Uterus (tissue), 2 donors: ENCODE measurements around the gene RPL7L1.

Source experiments
- POLR2A ChIP-seq, 2 donors: fragments of 450-650 bp; IDR thresholded peaks; one replicate each; pipeline ENCODE4 v1.6.1; 2016; ENCODE audit warnings: antibody characterized with exemption in 2 of 2, mild to moderate bottlenecking in 1 of 2, moderate library complexity in 1 of 2
- TF ChIP-seq, protein P1 (sequence below), 4 experiments: fragments of 200-600 bp in 2 of 4; fragments of 450-650 bp in 2 of 4; sonication (generic) in 2 of 4; IDR thresholded peaks; one replicate each; pipeline ENCODE4 v1.5.1; 2016 to 2019; ENCODE audit warnings: antibody characterized with exemption in 4 of 4, mild to moderate bottlenecking in 2 of 4, moderate library complexity in 1 of 4

DNA sequence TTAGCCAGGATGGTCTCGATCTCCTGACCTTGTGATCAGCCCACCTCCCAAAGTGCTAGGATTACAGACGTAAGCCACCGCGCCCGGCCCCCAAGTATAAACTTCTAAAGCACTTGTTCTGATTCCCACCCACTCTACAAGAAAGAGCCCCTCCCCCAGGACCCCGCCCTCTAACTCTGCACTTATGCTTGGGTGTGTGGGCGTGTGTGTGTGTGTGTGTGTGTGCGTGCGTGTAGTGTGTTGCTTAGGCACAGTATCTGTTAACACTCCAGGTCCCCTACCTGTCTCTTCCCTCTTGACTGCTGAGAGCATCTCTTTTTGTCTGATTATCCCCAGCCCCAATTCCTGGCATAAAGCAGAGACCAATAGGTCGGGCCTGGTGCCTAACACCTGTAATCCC, 30.4 kb downstream of the RPL7L1 start:
- TF ChIP-seq, protein P1, sequence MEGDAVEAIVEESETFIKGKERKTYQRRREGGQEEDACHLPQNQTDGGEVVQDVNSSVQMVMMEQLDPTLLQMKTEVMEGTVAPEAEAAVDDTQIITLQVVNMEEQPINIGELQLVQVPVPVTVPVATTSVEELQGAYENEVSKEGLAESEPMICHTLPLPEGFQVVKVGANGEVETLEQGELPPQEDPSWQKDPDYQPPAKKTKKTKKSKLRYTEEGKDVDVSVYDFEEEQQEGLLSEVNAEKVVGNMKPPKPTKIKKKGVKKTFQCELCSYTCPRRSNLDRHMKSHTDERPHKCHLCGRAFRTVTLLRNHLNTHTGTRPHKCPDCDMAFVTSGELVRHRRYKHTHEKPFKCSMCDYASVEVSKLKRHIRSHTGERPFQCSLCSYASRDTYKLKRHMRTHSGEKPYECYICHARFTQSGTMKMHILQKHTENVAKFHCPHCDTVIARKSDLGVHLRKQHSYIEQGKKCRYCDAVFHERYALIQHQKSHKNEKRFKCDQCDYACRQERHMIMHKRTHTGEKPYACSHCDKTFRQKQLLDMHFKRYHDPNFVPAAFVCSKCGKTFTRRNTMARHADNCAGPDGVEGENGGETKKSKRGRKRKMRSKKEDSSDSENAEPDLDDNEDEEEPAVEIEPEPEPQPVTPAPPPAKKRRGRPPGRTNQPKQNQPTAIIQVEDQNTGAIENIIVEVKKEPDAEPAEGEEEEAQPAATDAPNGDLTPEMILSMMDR (IDR thresholded peaks at IDR 0.05) = no peak
- no peak for TF ChIP-seq POLR2A (IDR thresholded peaks at IDR 0.05)
